ENCODE data around the gene GPRC5C.

GPRC5C gene

GRCh38 chr17:74442291-74442669 is 10.4 kb downstream of the GPRC5C start:
- H3K4me3 ChIP-seq (ENCODE audit: low read depth, low read length) = no peak overlapping the region
- TF ChIP-seq, protein P1, sequence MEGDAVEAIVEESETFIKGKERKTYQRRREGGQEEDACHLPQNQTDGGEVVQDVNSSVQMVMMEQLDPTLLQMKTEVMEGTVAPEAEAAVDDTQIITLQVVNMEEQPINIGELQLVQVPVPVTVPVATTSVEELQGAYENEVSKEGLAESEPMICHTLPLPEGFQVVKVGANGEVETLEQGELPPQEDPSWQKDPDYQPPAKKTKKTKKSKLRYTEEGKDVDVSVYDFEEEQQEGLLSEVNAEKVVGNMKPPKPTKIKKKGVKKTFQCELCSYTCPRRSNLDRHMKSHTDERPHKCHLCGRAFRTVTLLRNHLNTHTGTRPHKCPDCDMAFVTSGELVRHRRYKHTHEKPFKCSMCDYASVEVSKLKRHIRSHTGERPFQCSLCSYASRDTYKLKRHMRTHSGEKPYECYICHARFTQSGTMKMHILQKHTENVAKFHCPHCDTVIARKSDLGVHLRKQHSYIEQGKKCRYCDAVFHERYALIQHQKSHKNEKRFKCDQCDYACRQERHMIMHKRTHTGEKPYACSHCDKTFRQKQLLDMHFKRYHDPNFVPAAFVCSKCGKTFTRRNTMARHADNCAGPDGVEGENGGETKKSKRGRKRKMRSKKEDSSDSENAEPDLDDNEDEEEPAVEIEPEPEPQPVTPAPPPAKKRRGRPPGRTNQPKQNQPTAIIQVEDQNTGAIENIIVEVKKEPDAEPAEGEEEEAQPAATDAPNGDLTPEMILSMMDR (IDR thresholded peaks at IDR 0.05; ENCODE audit: insufficient read depth, low read depth, low read length, missing control alignments) = no peak
- DNase-seq (ENCODE audit: low read depth) = no peak

DNA sequence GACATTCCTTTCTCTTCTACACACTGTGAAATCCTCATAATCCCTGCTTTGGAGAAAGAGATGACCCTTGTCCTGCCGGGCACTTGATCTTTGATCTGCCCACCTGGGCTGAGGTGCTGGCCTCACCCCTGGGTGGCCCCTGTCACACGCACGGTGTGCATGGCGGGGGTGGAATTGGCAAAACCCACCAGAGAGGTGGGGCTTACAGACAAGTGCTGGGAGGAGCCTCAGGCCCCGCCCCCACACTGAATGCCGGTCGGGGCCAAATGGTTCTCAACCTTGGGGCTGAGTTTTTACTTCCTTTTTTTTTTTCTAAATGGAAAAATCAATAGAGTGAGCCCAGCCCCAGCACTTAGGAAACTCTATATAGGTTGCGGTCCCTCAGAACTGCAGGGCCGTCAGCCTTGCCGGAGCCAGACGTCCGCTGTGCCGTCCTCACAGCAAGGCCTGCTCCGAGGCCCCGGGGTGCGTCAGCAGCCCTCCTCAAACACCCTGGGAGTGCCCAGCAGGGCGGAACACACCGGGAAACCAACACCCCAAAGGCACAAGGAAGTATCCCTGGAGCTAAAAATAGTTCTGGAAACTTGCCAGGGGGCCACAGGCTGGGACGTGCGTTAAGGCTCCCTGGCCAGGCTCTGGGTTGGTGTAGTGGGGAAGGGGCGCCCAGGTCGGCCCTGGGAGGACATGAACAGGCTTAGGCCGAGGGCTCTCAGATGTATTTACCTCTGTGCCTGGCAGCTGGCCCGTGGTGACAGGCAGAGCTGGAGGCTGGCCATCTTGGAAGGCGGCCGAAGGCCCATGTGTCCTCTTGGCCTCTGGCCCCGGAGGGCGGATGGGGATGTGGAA is 11.0 kb downstream of the GPRC5C start:
- peak; percentile 51 for DNase-seq (ENCODE audit: low read depth)
- H3K4me3 ChIP-seq (ENCODE audit: low read depth, low read length) = peak overlapping the region; percentile 11; the same call in 1 of the 2 replicates
- TF ChIP-seq, protein P1 (IDR thresholded peaks at IDR 0.05; ENCODE audit: insufficient read depth, low read depth, low read length, missing control alignments) = no peak

DNA sequence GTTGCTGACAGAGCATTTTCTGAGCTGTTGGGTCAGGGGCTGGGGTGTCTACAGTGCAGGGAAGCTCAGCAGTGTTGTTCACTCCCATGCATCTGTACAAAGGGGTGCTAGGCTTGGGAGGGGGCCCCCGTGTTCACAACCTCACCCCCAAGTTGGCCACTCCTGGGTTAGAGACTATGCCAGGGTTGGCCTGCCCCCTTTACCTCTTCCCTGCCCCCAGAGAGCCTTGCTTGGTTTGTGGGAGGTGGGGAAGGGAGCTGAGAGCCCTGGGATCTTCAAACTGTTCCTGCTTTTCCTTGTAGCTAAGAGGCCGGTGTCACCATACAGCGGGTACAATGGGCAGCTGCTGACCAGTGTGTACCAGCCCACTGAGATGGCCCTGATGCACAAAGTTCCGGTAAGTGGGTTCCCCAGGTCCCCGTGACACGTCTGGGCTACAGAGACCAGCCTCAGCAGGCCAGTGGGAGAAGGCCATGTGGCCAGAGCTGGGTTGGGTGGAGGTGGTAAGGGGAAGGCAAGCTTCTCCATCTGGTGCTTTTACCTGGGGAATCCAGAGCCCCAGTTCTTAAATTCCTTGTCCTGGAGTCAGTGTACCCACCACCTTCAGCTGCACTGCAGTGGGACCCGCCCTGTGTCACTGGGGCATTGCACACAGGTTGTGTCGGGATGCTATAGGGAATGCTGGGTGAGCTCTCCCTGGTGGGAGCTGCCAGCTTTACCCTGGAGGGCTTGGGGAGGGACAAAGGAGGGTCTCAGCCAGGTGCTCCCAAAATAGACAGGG is 11.8 kb downstream of the GPRC5C start:
- no peak overlapping the region for H3K4me3 ChIP-seq (ENCODE audit: low read depth, low read length)
- DNase-seq (ENCODE audit: low read depth) = no peak
- TF ChIP-seq, protein P1 (IDR thresholded peaks at IDR 0.05; ENCODE audit: insufficient read depth, low read depth, low read length, missing control alignments) = no peak

DNA sequence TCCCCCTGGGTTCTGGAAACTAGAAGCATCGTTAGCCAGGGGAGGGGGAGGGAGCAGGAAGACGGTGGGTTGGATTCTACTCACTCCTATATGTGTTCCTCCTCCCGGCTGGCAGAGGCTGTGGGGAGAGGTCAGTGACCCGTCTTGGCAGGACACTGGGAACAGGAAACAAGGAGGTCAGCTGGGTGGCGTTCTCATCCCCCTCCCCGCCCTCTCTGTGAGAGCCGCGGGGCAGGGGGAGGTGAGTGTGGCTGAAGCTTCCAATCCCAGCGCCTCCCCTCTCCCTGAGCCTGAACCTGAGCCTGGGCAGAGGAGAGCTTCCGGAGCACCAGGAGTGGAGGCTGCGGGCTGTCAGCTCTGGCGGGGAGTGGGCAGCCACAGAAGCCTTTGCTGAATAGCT is 12.5 kb downstream of the GPRC5C start:
- TF ChIP-seq, protein P1 (IDR thresholded peaks at IDR 0.05; ENCODE audit: insufficient read depth, low read depth, low read length, missing control alignments) = no peak
- no peak for DNase-seq (ENCODE audit: low read depth)

DNA sequence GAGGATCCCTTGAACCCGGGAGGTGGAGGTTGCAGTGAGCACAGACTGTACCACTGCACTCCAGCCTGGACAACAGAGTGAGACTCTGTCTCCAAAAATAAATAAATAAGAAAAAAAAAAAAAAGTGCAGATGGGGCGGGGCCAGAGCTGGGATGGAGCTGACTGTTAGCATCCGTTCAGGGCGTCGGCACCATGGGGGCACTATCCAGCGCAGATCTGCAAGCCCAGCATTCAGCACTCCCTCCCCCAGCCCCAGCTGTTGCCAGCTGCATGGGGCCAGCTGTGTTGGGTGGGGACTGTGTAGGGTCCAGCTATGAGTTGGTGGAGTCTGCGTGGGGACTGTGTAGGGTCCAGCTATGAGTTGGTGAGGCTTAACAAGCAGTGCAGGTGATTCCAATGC is 13.3 kb downstream of the GPRC5C start:
- no peak overlapping the region for H3K4me3 ChIP-seq (ENCODE audit: low read depth, low read length)
- no peak for DNase-seq (ENCODE audit: low read depth)
- TF ChIP-seq, protein P1 (IDR thresholded peaks at IDR 0.05; ENCODE audit: insufficient read depth, low read depth, low read length, missing control alignments) = no peak

More for the DNA sequence above, 12.5 kb downstream of the GPRC5C start:
- H3K4me3 ChIP-seq (ENCODE audit: low read depth, low read length) = no peak overlapping the region

DNA sequence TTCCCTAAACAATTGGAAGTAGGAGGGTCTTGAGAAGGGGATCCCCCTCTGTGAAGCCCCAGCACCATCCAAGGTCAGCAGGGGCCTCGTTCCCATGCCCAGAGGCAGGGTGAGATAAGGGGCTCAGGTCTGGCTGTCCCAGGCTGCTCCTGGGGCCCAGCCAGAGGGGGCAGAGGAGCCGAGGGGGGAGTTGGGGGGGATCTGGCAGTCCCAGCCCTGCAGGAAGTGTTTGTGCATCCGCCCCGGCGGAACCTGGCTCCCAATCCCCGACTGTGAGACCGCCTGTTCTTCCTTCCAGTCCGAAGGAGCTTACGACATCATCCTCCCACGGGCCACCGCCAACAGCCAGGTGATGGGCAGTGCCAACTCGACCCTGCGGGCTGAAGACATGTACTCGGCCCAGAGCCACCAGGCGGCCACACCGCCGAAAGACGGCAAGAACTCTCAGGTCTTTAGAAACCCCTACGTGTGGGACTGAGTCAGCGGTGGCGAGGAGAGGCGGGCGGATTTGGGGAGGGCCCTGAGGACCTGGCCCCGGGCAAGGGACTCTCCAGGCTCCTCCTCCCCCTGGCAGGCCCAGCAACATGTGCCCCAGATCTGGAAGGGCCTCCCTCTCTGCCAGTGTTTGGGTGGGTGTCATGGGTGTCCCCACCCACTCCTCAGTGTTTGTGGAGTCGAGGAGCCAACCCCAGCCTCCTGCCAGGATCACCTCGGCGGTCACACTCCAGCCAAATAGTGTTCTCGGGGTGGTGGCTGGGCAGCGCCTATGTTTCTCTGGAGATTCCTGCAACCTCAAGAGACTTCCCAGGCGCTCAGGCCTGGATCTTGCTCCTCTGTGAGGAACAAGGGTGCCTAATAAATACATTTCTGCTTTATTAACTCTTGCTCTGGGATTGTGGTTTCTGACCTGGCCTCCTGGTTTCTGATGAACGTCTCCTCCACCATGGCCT is 14.9 kb downstream of the GPRC5C start:
- TF ChIP-seq, protein P1 (IDR thresholded peaks at IDR 0.05; ENCODE audit: insufficient read depth, low read depth, low read length, missing control alignments) = no peak
- no peak overlapping the region for H3K4me3 ChIP-seq (ENCODE audit: low read depth, low read length)
- DNase-seq (ENCODE audit: low read depth) = no peak
